Panc1 (cell line): ENCODE results near the gene PNRC1.

Source experiments
- POLR2AphosphoS5 ChIP-seq: IDR thresholded peaks from 2 replicates; pipeline ENCODE4 v1.6.1; 2012; ENCODE audit warnings: mild to moderate bottlenecking, low read depth, low read length, moderate library complexity
- TF ChIP-seq, protein P1 (sequence below): fragments of 450-650 bp; IDR thresholded peaks from 2 replicates; pipeline ENCODE4 v1.5.1; 2017; ENCODE audit warnings: mild to moderate bottlenecking
- TF ChIP-seq, protein P2 (sequence below), 2 experiments: IDR thresholded peaks; 2 replicates each; pipeline ENCODE4 v1.6.1; 2011 to 2012; ENCODE audit warnings: low read depth in 2 of 2, control low read depth in 1 of 2, low read length in 1 of 2, mild to moderate bottlenecking in 1 of 2, moderate library complexity in 1 of 2; ENCODE audit not compliant: insufficient read depth in 1 of 2

DNA sequence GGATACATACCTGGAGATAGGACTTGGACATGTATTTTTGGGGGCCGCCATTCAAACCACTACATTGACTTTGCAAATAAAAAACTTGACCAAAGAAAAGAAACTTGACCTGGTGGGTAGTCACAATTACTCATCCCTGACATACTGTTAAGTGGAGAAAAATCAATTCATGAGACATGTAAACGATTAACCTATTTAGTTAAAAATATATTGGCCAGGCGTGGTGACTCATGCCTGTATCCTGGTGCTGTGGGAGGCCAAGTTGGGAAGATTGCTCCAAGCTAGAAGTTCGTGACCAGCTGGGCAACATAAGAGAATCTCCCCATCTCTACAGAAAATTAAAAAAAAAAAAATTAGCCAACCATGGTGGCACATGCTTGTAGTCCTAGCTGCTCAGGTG, 39.8 kb downstream of the PNRC1 start:
- TF ChIP-seq, protein P1, sequence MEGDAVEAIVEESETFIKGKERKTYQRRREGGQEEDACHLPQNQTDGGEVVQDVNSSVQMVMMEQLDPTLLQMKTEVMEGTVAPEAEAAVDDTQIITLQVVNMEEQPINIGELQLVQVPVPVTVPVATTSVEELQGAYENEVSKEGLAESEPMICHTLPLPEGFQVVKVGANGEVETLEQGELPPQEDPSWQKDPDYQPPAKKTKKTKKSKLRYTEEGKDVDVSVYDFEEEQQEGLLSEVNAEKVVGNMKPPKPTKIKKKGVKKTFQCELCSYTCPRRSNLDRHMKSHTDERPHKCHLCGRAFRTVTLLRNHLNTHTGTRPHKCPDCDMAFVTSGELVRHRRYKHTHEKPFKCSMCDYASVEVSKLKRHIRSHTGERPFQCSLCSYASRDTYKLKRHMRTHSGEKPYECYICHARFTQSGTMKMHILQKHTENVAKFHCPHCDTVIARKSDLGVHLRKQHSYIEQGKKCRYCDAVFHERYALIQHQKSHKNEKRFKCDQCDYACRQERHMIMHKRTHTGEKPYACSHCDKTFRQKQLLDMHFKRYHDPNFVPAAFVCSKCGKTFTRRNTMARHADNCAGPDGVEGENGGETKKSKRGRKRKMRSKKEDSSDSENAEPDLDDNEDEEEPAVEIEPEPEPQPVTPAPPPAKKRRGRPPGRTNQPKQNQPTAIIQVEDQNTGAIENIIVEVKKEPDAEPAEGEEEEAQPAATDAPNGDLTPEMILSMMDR = no peak
- TF ChIP-seq POLR2AphosphoS5 = no peak
- TF ChIP-seq, protein P2, sequence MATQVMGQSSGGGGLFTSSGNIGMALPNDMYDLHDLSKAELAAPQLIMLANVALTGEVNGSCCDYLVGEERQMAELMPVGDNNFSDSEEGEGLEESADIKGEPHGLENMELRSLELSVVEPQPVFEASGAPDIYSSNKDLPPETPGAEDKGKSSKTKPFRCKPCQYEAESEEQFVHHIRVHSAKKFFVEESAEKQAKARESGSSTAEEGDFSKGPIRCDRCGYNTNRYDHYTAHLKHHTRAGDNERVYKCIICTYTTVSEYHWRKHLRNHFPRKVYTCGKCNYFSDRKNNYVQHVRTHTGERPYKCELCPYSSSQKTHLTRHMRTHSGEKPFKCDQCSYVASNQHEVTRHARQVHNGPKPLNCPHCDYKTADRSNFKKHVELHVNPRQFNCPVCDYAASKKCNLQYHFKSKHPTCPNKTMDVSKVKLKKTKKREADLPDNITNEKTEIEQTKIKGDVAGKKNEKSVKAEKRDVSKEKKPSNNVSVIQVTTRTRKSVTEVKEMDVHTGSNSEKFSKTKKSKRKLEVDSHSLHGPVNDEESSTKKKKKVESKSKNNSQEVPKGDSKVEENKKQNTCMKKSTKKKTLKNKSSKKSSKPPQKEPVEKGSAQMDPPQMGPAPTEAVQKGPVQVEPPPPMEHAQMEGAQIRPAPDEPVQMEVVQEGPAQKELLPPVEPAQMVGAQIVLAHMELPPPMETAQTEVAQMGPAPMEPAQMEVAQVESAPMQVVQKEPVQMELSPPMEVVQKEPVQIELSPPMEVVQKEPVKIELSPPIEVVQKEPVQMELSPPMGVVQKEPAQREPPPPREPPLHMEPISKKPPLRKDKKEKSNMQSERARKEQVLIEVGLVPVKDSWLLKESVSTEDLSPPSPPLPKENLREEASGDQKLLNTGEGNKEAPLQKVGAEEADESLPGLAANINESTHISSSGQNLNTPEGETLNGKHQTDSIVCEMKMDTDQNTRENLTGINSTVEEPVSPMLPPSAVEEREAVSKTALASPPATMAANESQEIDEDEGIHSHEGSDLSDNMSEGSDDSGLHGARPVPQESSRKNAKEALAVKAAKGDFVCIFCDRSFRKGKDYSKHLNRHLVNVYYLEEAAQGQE (IDR thresholded peaks at IDR 0.05; ENCODE audit: insufficient read depth in 1 of 2, low read depth in 2 of 2, low read length in 1 of 2) = no peak
